ENCODE results near the gene TNFRSF13B. TPM values are rescaled to one million over a fixed set of nuclear protein-coding genes. Genes with fewer than 3 reads are reported as not detected.

TNFRSF13B gene
- total RNA-seq, 1 experiment from 2014 or later = not detected

DNA sequence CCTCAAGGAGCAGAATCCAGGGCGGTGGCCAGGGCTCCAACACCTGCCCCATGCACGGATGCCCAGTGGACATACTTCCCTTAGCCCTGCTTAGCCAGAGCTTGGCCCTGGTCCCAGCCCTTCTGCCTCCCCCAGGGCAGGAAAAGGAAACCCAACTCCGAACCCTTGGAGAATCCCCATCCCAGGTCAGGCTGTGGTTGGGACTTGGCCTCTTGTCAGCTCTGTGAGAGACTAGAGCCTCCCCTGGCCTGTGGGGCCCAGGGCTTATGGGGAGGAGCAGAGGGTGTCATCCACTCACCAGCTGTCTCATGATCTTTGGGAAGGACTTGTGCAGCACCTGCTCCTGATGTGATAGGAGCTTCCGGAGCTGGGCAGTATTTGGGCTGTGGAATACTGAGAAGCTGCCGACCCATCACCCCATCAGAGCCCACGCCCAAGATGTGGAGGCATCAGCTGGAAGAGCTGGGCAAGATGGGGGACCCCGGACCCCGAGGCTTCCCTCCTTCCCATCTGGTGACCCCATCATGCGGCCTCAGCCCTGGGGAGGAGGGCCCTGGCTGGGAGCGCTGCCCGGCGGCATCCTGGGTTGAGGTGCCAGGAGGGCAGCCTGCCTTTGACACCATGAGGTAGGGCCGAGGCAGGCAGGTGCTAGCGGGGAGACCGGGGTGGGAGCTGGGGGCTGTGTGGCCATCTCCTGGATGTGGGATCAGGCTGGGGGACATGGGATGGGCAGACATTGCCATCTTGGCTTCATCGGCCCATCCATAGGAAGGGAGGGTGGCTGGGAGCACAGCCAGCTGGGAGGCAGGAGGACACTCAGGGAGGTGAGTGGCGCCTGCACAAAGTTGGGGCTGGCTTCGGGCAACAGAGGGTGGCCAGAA, 45.1 kb downstream of the TNFRSF13B start:
- Histone ChIP-seq H3K79me2 (ENCODE audit: low read depth) (no peaks in the 10 kb centered on the region), H3K4me1 (replicated peaks; ENCODE audit: insufficient read depth) (no peaks in the 10 kb centered on the region), H3K4me3 (no peak overlapping the region), H3K27ac (no peak overlapping the region), H3K4me2 (no peak overlapping the region), H3K36me3 (ENCODE audit: low read depth) (no peaks in the 10 kb centered on the region), H3F3A (ENCODE audit: insufficient read depth, low read depth) (no peaks in the 10 kb centered on the region), H4K20me1 (ENCODE audit: insufficient read depth) (no peaks in the 10 kb centered on the region), H3K27me3 (ENCODE audit: insufficient read depth, low read depth) (no peaks in the 10 kb centered on the region), H3K9me3 (ENCODE audit: insufficient read depth, low read depth) (peaks cover 3% of the 10 kb centered on the region; the same call in 1 of the 2 replicates), H3K9me2 (ENCODE audit: insufficient read depth) (no peaks in the 10 kb centered on the region), H2AFZ (no peak overlapping the region)
- POLR2A ChIA-PET (ENCODE audit: unreplicated experiment) = interaction anchor here (0.6 kb wide), 1 partner anchor 9 kb away, joined by 3 read pairs; no protein-coding TSS in a partner anchor
- intact Hi-C loops (cut with micrococcal nuclease; ENCODE audit: unreplicated experiment) = no loop called here
- CTCF ChIA-PET = no interaction called here
- DNase-seq = no peak
- no peak for TF ChIP-seq EZH2 (IDR thresholded peaks at IDR 0.05; ENCODE audit: low read depth)
- TF ChIP-seq, protein P1, sequence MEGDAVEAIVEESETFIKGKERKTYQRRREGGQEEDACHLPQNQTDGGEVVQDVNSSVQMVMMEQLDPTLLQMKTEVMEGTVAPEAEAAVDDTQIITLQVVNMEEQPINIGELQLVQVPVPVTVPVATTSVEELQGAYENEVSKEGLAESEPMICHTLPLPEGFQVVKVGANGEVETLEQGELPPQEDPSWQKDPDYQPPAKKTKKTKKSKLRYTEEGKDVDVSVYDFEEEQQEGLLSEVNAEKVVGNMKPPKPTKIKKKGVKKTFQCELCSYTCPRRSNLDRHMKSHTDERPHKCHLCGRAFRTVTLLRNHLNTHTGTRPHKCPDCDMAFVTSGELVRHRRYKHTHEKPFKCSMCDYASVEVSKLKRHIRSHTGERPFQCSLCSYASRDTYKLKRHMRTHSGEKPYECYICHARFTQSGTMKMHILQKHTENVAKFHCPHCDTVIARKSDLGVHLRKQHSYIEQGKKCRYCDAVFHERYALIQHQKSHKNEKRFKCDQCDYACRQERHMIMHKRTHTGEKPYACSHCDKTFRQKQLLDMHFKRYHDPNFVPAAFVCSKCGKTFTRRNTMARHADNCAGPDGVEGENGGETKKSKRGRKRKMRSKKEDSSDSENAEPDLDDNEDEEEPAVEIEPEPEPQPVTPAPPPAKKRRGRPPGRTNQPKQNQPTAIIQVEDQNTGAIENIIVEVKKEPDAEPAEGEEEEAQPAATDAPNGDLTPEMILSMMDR (conservative IDR thresholded peaks at IDR 0.05) = no peak
- no TSS peak for BruUV-seq (replicated peaks)

DNA sequence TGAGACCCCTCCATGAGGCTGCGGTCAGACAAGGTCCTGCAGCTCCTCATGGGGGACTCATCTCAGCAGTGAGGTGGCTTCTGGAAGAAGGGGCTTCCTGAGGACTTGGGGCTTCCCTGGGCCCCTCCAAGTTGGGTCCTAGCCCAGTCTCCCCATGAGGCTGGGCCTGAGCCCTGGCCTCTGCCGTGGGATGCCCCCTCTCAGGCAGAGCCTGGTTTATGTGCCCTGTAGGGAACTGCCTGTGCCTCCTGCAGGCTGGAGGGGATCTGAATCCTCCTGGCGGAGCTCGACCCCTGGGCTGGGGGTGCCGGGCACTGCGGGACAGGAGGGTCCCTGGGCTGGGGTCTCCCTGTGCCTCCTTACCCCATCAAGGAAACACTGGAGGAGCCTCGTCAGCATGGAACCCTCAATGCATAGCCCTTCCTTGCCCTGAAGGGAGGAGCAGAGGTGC, 45.8 kb downstream of the TNFRSF13B start:
- BruUV-seq (replicated peaks) = no TSS peak
- CTCF ChIA-PET = no interaction called here
- no peak overlapping the region for H2AFZ ChIP-seq
- POLR2A ChIA-PET (ENCODE audit: unreplicated experiment) = interaction anchor here (0.6 kb wide), 1 partner anchor 10 kb away, joined by 3 read pairs; no protein-coding TSS in a partner anchor
- H3K4me1 ChIP-seq (replicated peaks; ENCODE audit: insufficient read depth) = no peaks in the 10 kb centered on the region
- H4K20me1 ChIP-seq (ENCODE audit: insufficient read depth) = no peaks in the 10 kb centered on the region
- no peak overlapping the region for H3K4me3 ChIP-seq
- intact Hi-C loops (cut with micrococcal nuclease; ENCODE audit: unreplicated experiment) = no loop called here
- H3K27me3 ChIP-seq (ENCODE audit: insufficient read depth, low read depth) = no peaks in the 10 kb centered on the region
- DNase-seq = no peak
- H3F3A ChIP-seq (ENCODE audit: insufficient read depth, low read depth) = no peaks in the 10 kb centered on the region
- H3K79me2 ChIP-seq (ENCODE audit: low read depth) = no peaks in the 10 kb centered on the region
- no peaks in the 10 kb centered on the region for H3K9me2 ChIP-seq (ENCODE audit: insufficient read depth)
- TF ChIP-seq, protein P1 (conservative IDR thresholded peaks at IDR 0.05) = no peak
- TF ChIP-seq EZH2 (IDR thresholded peaks at IDR 0.05; ENCODE audit: low read depth) = no peak
- peaks cover 3% of the 10 kb centered on the region; the same call in 1 of the 2 replicates for H3K9me3 ChIP-seq (ENCODE audit: insufficient read depth, low read depth)
- H3K4me2 ChIP-seq = no peak overlapping the region
- H3K36me3 ChIP-seq (ENCODE audit: low read depth) = no peaks in the 10 kb centered on the region
- H3K27ac ChIP-seq = no peak overlapping the region

DNA sequence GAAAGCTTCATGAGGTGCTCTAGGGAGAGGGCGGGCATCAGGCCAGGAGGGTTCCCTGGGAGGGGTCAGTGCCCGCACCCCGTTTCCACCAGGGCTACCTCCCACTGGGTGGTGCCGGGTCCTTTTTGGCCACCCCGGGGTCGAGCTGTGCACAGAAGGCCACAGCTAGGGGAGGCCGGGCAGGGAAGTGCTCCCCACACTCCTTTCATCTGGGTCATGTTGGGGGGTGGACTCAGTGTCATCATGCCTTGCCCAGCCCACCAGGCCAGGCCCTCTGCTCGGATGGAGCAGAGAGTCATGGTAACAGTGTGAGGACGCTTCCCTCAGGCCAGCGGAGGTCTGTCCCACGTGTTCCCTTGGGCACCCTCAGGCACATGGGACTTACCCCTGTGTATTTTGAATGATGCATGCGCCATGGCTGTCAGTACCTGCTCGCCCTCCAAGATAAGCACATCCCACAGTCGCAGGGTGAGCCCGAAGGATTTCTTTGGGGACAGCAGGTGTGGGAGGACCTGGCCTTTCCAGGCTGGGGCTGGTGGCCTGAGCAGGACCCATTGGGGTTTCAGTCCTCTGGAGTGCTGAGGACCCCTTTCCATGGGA, 46.4 kb downstream of the TNFRSF13B start:
- ChIA-PET CTCF (no interaction called here), POLR2A (ENCODE audit: unreplicated experiment) (no interaction called here)
- Histone ChIP-seq H3K79me2 (ENCODE audit: low read depth) (no peaks in the 10 kb centered on the region), H3K27ac (no peak overlapping the region), H3K9me3 (ENCODE audit: insufficient read depth, low read depth) (peaks cover 3% of the 10 kb centered on the region; the same call in 1 of the 2 replicates), H3K27me3 (ENCODE audit: insufficient read depth, low read depth) (no peaks in the 10 kb centered on the region), H3K9me2 (ENCODE audit: insufficient read depth) (no peaks in the 10 kb centered on the region), H3K4me1 (replicated peaks; ENCODE audit: insufficient read depth) (no peaks in the 10 kb centered on the region), H3F3A (ENCODE audit: insufficient read depth, low read depth) (no peaks in the 10 kb centered on the region), H2AFZ (no peak overlapping the region), H3K4me3 (no peak overlapping the region), H4K20me1 (ENCODE audit: insufficient read depth) (no peaks in the 10 kb centered on the region), H3K4me2 (no peak overlapping the region), H3K36me3 (ENCODE audit: low read depth) (no peaks in the 10 kb centered on the region)
- intact Hi-C loops (cut with micrococcal nuclease; ENCODE audit: unreplicated experiment) = no loop called here
- TF ChIP-seq, protein P1 (conservative IDR thresholded peaks at IDR 0.05) = no peak
- no peak for TF ChIP-seq EZH2 (IDR thresholded peaks at IDR 0.05; ENCODE audit: low read depth)
- BruUV-seq (replicated peaks) = no TSS peak
- no peak for DNase-seq
